ENCODE results near the gene TSPAN17. TPM values are rescaled to one million over a fixed set of nuclear protein-coding genes. Genes with fewer than 3 reads are reported as not detected.

TSPAN17 gene
- total and polyA plus RNA-seq, 2 experiments from 2014 or later = 27.9 to 33.4 TPM

DNA sequence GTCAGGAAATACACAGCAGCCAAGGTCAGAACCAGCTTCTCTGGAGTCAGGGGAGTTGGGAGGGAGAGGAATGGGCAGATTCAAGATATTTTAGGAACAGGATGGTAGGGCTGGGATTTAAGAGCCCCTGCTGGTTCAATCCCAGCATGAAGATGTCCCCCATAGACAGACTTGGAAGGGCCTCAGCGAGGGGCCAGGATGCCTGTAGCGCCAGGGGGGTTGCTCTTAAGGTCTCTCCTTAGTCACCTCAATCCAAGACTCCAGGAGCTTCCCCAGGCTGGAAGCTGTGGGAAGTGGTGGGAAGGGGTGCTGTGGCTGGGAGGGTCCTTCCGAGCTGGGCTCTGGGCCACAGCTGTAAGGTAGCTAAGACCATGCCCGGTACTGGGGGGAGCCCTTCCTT lies 8.1 kb upstream of the TSPAN17 start:
- no peaks in the 10 kb centered on the region for H3K9me2 ChIP-seq (replicated peaks; ENCODE audit: insufficient read depth)
- no peaks in the 10 kb centered on the region for H3K9me3 ChIP-seq (ENCODE audit: low read depth)

DNA sequence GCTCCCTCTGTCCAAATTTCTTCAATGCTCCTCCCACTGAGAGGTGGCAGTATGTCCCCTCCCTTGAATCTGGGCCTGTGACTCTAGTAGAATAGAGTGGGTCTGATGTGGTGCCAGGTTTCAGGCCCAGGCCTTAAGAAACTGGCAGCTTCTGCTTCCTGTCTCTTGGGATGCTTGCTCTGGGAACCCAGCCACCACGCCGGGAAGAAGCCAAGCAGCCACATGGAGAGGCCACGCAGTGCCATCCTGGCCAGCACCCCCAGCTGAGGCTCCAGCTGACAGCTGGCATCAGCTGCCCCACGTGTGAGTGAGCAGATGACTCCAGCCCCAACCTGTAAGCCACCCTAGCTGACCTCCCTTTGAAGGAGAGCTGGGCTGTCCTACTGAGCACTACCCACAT lies 7.3 kb upstream of the TSPAN17 start:
- TF ChIP-seq EZH2 (IDR thresholded peaks at IDR 0.05; ENCODE audit: borderline replicate concordance) (no peak), EZH2phosphoT487 (IDR thresholded peaks at IDR 0.05; ENCODE audit: low read depth, severe bottlenecking, unreplicated experiment) (no peak)
- TF ChIP-seq, protein P1, sequence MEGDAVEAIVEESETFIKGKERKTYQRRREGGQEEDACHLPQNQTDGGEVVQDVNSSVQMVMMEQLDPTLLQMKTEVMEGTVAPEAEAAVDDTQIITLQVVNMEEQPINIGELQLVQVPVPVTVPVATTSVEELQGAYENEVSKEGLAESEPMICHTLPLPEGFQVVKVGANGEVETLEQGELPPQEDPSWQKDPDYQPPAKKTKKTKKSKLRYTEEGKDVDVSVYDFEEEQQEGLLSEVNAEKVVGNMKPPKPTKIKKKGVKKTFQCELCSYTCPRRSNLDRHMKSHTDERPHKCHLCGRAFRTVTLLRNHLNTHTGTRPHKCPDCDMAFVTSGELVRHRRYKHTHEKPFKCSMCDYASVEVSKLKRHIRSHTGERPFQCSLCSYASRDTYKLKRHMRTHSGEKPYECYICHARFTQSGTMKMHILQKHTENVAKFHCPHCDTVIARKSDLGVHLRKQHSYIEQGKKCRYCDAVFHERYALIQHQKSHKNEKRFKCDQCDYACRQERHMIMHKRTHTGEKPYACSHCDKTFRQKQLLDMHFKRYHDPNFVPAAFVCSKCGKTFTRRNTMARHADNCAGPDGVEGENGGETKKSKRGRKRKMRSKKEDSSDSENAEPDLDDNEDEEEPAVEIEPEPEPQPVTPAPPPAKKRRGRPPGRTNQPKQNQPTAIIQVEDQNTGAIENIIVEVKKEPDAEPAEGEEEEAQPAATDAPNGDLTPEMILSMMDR (IDR thresholded peaks at IDR 0.05; ENCODE audit: poor library complexity) = no peak
- H3K79me2 ChIP-seq = no peaks in the 10 kb centered on the region
- H3K4me3 ChIP-seq = no peak overlapping the region
- no peak for DNase-seq (ENCODE audit: low spot score)
- H3K27me3 ChIP-seq = no peaks in the 10 kb centered on the region
- no peak overlapping the region for H3K4me2 ChIP-seq
- H3K9me2 ChIP-seq (replicated peaks; ENCODE audit: insufficient read depth) = no peaks in the 10 kb centered on the region
- H4K20me1 ChIP-seq (ENCODE audit: insufficient read depth, poor library complexity, severe bottlenecking) = no peaks in the 10 kb centered on the region
- no peaks in the 10 kb centered on the region for H3K4me1 ChIP-seq (ENCODE audit: insufficient read depth)
- WGBS (ENCODE audit: low lambda C conversion rate, missing lambda C conversion rate) = 86% methylated on average over 4 of the region's 4 CpGs
- no peaks in the 10 kb centered on the region for H3K9me3 ChIP-seq (ENCODE audit: low read depth)
- no peaks in the 10 kb centered on the region for H3K36me3 ChIP-seq (replicated peaks; ENCODE audit: insufficient read depth, low read depth)
- H2AFZ ChIP-seq = no peak overlapping the region
- H3K27ac ChIP-seq = no peak overlapping the region

More for the DNA sequence above, 8.1 kb upstream of the TSPAN17 start:
- Histone ChIP-seq H2AFZ (no peak overlapping the region), H4K20me1 (ENCODE audit: insufficient read depth, poor library complexity, severe bottlenecking) (no peaks in the 10 kb centered on the region), H3K27me3 (peaks cover under 1% of the 10 kb centered on the region), H3K79me2 (no peaks in the 10 kb centered on the region), H3K27ac (no peak overlapping the region), H3K4me3 (no peak overlapping the region), H3K4me2 (no peak overlapping the region), H3K4me1 (ENCODE audit: insufficient read depth) (no peaks in the 10 kb centered on the region), H3K36me3 (replicated peaks; ENCODE audit: insufficient read depth, low read depth) (no peaks in the 10 kb centered on the region)
- TF ChIP-seq EZH2 (IDR thresholded peaks at IDR 0.05; ENCODE audit: borderline replicate concordance) (no peak), EZH2phosphoT487 (IDR thresholded peaks at IDR 0.05; ENCODE audit: low read depth, severe bottlenecking, unreplicated experiment) (no peak)
- TF ChIP-seq, protein P1 (IDR thresholded peaks at IDR 0.05; ENCODE audit: poor library complexity) = no peak
- no peak for DNase-seq (ENCODE audit: low spot score)
- WGBS (ENCODE audit: low lambda C conversion rate, missing lambda C conversion rate) = 52% methylated on average over 4 of the region's 4 CpGs

DNA sequence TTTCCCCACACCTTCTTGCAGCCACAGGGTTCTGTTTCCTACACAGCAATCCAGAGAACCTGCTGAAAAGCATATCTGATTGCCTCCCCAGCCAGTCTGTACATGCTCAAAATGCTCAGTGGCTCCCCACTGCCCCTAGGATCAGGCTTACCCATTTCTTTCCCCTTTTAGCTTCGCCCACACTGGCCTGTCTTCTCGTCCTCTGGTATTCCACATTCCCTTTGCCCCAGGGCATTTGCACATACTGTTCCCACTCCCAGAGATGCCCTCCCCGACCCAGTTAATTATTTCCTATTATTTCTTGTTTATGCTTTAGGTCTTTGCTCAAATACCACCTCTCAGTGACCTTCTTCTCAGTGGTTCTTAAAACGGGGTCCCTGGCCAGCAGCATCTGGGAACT lies 6.7 kb upstream of the TSPAN17 start:
- H4K20me1 ChIP-seq (ENCODE audit: insufficient read depth, poor library complexity, severe bottlenecking) = no peaks in the 10 kb centered on the region
- H3K4me3 ChIP-seq = no peak overlapping the region
- no peak overlapping the region for H3K4me2 ChIP-seq
- WGBS (ENCODE audit: low lambda C conversion rate, missing lambda C conversion rate) = 76% methylated on average over 4 of the region's 4 CpGs
- no peak overlapping the region for H2AFZ ChIP-seq
- H3K27ac ChIP-seq = no peak overlapping the region
- no peaks in the 10 kb centered on the region for H3K79me2 ChIP-seq
- H3K9me3 ChIP-seq (ENCODE audit: low read depth) = no peaks in the 10 kb centered on the region
- no peak for DNase-seq (ENCODE audit: low spot score)
- no peaks in the 10 kb centered on the region for H3K27me3 ChIP-seq
- H3K9me2 ChIP-seq (replicated peaks; ENCODE audit: insufficient read depth) = no peaks in the 10 kb centered on the region
- H3K36me3 ChIP-seq (replicated peaks; ENCODE audit: insufficient read depth, low read depth) = no peaks in the 10 kb centered on the region
- TF ChIP-seq EZH2phosphoT487 (IDR thresholded peaks at IDR 0.05; ENCODE audit: low read depth, severe bottlenecking, unreplicated experiment) = no peak
- no peaks in the 10 kb centered on the region for H3K4me1 ChIP-seq (ENCODE audit: insufficient read depth)

DNA sequence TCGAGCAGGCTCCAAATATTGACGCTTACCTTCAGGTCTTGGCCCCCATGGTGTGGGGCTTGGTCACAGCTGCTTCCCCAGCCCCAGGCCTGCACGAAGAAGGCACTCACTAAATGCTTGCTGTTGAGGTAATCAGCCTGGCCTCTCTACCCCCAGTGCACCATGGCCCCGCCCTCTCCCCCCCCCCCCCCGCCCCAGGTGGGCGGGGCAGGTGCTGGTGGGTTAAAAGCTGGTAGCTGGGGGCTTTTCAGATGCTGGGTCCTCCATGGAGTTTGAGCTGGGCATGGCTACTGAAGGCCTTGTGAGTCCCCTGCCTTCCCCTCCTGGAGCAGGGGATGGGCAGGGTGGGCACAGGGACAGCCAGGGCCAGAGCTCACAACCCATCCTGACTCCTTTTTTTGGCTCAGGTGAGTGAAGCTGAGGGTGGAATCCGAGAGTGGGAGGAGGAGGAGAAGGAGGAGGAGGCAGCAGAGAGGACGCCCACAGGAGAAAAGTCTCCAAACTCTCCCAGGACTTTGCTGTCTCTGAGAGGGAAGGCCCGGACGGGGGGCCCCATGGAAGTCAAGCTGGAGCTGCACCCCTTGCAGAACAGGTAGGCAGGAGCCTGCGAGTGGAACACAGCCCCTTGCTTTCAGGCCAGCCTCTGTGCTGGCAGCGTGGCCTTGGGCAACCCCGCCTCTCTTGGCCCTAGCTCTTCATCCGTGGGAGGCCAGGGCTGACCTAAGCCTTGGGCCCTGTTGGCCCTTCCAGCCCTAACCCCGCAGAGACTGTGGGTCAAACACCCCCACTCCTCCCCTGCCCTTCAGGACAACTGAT lies 4.4 kb upstream of the TSPAN17 start:
- Histone ChIP-seq H3K9me2 (replicated peaks; ENCODE audit: insufficient read depth) (no peaks in the 10 kb centered on the region), H3K27me3 (no peaks in the 10 kb centered on the region), H3K4me1 (ENCODE audit: insufficient read depth) (peaks cover 4% of the 10 kb centered on the region), H3K36me3 (replicated peaks; ENCODE audit: insufficient read depth, low read depth) (no peaks in the 10 kb centered on the region), H3K79me2 (peaks cover 2% of the 10 kb centered on the region), H3K9me3 (ENCODE audit: low read depth) (no peaks in the 10 kb centered on the region), H3K4me2 (no peak overlapping the region), H2AFZ (no peak overlapping the region), H4K20me1 (ENCODE audit: insufficient read depth, poor library complexity, severe bottlenecking) (no peaks in the 10 kb centered on the region), H3K27ac (no peak overlapping the region), H3K4me3 (no peak overlapping the region)
- DNase-seq (ENCODE audit: low spot score) = no peak
- 48% methylated on average over 12 of the region's 15 CpGs for WGBS (ENCODE audit: low lambda C conversion rate, missing lambda C conversion rate)
- TF ChIP-seq EZH2 (IDR thresholded peaks at IDR 0.05; ENCODE audit: borderline replicate concordance) (no peak), EZH2phosphoT487 (IDR thresholded peaks at IDR 0.05; ENCODE audit: low read depth, severe bottlenecking, unreplicated experiment) (no peak)
- TF ChIP-seq, protein P1 (IDR thresholded peaks at IDR 0.05; ENCODE audit: poor library complexity) = no peak

Measured in hepatocyte (in vitro differentiated cells).